Epidermal melanocyte (primary cell): ENCODE results near the gene PJA2.

ENCODE experiments used
- DNase-seq: peaks from one replicate; pipeline ENCODE4 v3.0.0; 2011; ENCODE audit warnings: low spot score; ENCODE audit not compliant: insufficient read length

The PJA2 gene

DNA sequence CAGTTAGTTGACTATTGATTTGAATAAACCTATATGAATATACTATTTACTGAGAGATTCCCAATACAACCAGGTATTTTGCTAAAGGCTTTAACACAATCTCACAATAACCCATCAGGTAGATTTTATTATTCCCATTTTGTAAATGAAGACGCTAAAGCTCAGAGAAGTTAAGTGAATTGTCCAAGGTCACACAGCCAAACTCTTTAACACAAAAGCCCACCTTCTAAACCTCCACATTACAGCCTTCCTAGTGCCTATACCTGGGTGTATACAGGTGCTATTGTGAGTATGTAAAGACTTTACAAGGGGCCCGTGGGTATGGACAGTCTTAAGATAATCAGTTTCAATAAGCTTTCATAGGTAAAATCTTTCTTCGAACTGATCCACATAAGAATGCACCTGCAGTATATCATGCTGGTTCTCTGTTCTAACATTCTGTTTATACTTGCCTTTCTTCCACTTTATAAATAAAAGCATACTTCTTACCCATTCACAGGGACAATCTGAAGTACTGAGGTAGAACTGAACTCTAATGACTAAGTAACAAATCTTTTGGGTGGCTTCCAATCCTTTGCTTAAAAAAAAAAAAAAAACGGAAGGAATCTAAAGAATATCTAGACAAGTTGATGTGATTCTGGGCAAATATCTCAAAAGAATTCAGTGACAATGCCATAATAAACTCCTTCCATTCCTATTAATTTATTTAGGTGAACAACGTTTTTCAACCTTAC lies 59.1 kb downstream of the PJA2 start:
- no peak for DNase-seq

DNA sequence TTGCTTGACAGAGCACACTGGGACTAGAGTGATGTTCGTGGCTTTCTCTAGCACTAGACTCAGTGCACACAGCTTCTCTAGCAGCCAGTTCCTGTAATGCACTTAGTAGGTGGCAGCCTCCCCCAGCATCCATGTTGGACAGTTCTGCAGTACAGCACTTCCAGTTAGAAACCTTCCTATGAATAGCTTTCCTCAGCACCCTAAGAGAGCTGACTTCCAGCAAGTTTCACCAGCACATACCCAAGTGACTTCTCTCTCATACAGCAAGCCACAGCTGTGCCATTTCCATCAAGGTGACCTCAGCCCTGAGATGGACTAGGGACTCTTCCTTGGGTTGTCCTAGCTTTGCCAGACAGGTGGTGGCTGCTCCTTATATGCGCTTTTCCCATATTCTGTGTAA lies 60.4 kb downstream of the PJA2 start:
- no peak for DNase-seq

DNA sequence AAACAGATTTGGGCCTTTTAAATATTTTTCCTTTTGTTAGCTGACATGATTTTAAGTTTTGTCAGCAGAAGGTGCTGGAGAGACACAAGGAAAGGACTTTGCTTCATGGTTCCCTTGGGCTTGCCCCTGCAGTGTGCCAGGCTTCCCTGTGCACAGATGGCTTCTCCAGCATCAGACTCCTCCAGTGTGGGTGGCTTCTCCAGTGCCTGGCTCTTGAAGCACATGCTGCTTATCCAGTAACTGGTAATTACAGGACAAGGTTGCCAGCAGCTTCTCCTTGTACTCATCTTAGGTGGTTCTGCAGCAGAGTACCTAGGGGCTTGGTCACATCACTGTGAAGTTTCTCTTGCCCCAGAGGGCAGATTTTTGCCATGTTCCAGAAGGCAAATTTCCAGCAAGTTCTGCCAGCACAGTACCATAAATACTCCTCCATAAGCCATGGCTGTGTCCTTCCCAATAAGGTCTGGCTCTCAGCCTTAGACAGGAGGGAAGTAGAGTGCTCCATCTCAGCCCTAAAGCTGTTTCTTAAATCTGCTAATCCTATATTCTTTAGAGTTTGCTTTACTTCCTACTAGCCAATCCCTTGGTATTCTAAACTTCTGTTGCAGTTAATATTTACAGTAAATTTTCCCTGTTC lies 62.4 kb downstream of the PJA2 start:
- DNase-seq, result no peak

DNA sequence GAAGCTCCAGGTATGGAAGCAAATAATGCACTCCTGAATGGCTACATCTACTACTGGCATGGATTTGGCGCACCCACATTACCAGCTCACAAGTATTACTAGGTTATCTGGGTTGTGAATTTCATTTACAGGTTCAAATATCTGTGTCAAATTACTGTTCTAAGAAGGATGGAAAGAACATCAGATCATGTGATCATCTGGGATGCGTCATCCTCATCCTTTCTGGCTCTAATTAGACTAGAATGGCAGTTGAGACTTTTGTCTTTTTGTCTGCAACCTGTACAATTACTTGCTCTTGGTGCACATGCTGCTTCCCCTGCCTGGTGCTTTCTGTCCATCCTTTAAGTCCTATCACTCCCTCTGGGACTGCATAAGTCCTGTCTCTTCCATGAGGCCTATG lies 64.1 kb downstream of the PJA2 start:
- DNase-seq, result no peak

DNA sequence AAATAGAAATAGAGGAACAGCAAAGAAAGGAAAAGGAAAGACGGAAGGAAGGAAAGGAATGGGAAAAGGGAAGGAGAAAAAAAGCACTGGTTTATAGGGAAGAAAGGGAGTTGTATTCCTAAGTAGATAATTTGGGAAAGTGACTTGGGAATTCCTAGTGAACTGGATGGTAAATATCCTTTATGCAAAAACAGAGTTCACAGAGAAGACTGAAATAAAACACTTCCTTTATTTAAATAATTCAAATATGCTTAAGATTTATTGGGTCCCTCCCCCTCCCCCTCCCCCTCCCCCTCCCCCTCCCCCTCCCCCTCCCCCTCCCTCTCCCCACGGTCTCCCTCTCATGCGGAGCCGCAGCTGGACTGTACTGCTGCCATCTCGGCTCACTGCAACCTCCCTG lies 69.4 kb downstream of the PJA2 start:
- no peak for DNase-seq

DNA sequence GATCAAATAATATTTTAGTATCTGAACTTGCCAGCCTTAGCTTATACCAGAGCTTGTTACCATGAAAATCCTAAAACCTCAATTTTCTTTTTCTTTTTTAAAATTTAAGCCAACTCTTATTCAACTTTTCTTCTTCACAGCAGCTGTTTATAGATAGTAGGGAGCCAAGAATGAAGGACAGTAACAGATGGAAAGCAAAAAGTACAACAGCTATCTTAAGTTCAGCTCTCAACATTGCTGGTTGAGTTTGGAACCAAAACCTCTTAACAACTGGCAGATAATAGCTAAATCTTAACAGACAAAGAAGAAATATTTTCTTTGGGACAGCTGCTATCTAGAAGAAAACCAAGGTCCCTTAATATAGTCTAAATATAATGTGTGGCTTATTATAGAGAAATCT lies 74.7 kb downstream of the PJA2 start:
- DNase-seq, result no peak

DNA sequence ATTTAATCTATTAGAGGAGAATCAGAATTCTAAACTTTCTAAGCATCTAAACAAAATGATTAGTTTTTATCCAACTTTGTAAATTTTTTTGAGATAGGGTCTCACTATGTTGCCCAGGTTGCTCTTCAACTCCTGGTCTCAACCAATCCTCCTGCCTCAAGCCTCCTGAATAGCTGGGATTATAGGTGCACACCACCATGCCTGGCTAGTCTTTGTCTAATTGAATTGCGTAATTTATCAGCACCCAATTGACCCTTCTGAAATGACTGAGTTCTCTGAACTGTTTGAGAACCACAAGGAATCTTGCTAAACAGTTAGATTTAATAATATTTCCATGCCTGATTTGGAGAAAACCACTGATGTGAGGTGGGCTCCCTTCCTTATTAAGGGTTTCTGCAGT lies 75.7 kb downstream of the PJA2 start:
- DNase-seq, result no peak

DNA sequence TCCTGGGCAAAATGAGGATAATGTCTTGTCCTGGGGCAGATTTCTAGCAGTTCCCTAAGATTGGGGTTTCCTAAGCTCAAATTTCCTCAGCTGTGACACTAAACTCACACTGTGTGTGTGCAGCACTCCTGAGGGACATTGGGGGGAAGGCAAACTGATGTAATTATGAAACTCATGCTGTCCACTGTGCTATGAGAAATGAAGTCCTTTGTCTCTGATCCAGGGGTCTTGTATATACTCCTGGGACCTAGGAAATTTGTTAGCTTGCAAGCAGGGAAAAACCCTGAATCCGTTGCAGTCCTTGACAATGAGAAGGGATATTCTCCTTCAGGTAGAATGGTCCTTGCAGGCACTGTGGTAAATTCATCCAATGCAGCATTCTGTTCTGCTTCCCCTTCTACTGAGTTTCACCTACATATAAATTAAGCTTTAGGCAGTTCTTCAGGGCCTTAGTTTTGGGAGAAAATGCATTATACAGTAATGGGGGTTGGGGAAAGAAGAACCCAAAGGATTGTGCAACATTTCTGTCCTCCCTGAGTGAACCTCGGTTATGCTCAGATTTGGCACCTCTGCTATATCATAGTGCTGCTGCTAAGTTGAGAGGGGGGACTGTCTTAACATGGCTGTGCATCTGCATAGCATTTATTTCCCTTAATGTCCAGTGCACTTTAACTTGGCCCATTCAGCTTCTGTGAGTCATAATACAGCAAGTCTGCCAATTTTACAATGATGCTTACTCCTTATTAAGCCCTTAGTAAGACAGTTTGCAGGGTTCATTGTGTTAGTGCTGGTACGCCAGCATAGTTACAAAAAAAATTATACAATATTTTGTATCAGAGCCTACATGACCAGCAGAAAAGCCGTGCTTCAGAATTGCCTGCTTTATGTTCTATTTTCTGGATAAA lies 80.2 kb downstream of the PJA2 start:
- DNase-seq, result no peak

DNA sequence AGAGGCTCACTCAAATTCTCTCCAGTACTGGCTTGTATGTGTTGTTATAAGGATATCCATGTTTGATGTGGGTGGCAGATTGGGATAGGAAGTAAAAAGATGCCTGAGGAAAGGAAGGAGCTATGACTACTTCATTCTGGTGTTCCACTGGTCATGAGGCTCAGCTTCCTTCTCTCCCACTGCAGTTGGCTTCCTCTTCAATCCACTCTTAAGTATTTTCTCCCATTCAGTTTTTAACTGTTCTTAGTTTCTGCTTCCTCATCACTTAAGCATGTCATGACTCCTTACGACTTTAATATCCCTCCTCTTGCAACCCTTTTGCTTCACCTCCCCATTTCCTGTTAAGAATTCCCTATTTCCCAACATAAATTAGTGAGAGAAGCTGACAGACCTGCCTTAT lies 81.1 kb downstream of the PJA2 start:
- no peak for DNase-seq

DNA sequence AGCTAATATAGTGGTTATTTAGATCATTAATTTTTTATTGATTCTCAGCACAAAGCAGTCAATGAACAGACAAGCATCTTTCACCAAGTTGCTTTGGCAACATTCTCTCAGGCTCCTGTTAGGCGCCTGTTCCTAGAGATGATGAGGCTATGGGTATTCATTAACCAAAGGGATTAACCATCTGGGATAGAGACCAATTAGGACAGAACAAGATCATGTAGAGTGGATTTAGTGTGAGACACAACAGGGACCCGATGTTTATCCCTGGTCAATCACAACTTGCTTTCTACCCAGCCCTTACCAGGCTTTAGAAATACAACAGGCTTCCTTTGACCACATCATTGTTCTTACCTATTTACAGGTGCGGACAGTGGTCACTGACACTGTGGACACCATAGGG lies 82.2 kb downstream of the PJA2 start:
- no peak for DNase-seq

DNA sequence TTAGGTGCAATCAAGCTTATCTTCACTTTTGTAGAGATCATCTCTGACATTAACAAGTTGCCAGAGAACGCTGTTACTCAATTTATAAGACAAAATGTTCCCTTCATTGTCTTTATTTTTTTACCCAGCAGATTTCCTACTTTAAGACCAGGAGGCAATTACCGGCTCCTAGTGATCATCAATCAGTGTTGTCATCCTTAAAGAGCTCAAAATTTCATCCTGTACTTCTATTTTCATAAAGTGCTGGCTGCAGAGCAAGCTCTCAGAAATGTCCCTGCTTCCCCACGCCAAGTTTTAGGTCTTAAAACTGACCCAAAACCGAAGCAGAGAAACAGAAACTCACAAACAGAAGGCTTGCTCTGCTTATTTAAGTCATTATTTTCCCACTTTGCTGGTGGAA lies 82.9 kb downstream of the PJA2 start:
- DNase-seq, result no peak

DNA sequence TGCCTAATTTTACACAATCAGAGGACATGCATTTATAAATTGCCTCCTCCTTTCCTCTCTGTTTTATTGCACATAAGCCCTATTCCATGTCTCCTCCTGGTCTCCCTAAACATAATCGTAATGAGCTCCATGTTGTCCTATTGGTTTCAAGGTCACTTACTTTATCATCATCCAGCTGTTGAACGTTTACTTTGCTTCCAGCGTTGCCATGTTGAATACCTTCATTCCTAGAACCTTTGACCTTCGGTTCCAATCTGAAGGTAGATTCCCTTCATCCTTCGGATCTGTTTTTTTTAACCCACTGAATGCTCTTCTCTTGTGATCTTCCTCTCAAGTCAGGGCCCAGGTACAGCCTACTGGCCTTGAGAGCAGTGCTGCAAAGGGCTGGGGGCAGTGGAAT lies 84.3 kb downstream of the PJA2 start:
- no peak for DNase-seq

DNA sequence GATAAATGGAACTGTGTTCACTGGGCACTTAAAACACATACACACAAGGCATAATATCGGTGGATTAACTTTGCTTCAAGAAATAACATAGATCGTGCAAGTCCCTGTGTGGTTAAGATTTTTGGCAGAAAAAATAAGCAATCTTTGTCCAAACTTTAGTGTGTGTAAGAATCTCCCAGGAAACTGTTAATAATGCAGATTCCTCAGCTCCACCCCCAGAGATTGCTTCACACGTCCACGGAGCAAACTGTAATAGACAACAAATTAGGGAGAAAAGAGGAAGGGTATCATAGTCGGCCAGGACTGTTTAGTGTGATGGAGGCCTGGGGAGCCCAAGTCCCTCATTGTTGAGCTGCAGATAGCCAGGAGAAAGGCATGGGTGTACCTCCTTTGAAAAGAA lies 84.8 kb downstream of the PJA2 start:
- DNase-seq, result no peak

DNA sequence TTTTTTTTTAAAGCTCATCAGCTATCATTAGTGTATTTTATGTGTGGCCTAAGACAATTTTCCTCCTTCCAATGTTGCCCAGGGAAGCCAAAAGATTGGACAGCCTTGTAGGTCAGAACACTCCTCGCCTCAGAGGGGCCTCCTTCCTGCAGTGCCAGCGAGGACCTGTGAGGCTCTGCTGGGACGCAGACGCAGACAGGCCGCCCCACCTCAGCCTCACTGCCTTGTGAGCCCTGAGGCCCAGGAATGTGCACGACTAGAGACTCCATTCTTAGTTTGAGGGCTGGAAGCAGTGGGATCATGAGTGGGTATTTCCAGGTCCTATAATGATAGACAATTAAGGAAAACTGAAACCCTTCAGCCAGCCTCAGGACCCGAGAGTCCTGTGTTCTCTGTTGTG lies 85.4 kb downstream of the PJA2 start:
- no peak for DNase-seq

DNA sequence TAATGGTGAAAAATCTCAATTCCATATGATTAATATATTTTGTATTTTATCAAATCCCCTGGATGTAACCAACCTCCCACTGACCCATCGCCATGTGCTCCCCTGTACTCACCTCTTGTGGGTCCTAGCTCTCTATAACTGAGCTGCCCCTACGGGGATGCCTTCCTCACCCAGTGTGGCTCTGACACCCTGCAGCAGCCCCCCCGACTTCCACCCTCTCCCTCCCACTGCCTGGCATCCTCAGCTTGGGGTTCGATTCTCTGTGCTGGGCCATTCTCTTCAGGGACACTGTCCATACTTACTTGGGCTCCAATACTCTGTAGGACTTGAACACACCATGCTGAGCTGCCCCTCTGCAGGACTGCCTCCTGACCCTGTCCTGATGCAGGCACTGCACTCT lies 87.1 kb downstream of the PJA2 start:
- no peak for DNase-seq

DNA sequence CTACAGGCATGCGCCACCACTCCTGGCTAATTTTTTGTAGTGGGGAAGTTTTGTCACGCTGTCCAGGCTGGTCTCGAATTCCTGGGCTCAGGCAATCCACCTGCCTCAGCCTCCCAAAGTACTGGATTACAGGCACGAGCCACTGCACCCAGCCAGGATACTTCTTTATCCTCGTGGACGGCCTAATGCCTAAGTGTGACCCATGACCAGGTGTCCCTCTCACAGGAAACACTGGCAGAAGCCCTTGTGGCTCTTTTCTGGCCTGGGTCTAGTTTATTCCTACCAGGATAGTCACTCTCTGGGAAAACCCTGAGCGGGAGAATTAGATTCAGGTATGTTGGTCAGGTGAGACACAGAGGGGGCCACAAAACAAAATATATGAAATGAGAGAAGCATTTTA lies 90.4 kb downstream of the PJA2 start:
- no peak for DNase-seq

DNA sequence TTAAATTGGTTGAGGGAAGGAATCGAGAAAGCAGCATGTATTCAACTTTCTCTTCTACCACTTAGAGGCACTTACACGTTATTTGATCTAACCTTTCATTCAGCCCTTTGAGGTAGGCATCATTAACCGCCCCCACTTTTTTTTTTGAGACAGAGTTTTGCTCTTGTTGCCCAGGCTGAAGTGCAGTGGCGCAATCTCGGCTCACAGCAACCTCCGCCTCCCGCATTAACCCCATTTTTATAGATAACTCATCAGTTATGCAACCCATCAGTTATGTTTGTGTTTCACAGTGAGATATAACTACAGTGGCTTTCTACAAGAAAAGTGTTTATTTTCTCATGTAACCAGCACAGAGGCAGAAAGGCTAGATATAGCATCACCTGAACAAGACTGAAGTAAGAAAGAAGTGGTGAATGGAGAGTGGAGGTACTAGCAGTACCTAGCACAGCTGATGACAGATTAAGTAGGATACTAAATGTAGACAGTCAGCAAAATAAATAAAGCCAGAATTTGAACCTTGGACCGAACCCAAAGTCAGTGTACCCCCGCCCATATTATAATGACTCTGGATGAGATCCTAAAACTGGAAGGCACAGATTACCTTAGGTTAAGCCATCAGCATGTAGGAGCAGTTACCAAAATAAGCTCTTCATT lies 91.2 kb downstream of the PJA2 start:
- DNase-seq, result no peak

DNA sequence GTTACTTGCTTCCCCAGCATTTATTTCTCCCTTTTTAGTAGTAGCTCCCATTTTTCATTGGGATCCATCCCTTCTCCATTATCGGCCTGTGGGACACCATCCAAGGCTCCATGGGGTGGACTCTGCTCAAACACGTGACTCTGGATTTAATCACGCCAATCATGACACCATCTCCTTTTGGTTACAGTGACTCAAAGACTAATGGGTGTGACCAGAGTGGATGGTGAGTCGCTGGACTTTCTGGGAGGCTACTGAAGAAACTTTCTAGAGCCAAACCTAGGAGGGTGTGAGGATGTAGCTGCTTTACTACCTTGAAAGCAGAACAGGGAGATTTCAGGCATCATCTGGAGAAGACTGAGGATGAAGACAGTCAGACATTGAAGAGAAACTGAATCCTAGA lies 93.1 kb downstream of the PJA2 start:
- DNase-seq, result no peak

DNA sequence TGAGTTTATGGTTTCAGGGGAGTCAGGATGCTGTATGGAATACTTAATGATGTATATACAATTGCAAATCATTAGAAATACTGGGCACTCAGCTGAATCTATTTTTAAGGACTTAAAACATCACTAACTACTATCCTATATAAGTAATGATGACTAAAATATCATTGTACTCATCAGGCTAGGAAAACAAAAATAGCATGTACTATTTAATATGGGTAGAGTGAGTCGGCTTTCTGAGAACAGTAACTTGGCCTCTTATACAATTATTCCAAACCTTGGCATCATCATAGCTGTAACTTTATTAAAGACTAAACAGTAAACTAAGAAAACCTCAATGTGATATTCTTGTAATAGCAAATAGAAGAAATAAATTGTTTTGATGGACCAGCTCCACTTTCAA lies 94.5 kb downstream of the PJA2 start:
- DNase-seq, result no peak

DNA sequence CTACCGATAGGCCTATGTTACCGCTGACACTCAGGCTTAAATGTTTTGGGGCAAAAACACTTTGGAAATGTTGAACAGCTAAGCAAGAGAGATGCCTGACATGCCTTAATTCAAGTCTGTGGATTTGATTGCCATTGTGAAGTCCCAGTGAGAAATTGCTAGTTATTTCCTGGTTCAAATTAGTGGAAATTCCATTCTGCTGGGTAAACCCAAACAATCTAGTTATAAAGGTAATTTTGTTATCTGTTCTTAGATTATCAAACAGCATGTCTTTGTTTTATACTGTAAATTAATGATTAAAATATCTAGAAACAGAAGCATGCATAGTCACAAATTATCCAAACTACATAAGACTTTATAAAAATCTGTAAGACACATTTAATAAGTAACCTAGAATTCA lies 96.6 kb downstream of the PJA2 start:
- no peak for DNase-seq

DNA sequence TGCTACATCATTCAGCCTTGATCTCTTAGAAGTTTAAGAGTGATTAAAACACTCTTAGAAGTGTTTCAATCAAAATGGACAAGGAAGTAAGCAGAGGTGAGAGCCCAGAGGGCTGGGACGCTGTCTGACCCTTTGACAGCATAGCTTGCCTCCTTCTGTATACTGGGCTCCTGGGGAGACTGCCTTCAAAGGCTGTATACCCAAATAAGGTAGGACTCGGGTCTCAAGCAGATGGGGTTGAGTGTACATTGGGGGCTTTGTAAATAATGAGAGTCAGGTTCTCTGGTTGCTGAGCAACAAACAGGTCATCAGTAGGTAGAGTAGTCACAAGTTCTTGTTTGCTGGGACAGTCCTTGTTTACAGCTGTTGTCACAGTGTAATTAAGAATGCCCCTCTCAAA lies 97.1 kb downstream of the PJA2 start:
- DNase-seq, result no peak

DNA sequence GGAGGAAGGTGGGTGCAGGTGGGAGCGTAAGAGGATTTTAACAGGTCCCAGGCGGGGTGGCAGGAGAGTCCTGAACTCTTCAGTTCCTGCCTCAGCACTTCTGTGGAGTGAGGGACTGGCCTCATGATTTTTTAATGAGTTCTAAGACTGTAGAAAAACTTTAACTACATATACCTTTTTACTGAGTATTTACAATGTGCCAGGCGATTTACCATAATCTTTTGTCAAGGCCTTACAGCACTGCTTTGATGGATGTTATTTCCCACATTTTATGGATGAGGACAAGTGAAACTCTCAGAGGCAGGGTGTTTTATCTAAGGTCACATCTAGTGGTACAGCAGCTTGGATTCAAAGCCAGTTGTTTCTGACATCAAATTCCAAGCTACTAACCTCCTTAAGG lies 99.5 kb downstream of the PJA2 start:
- no peak for DNase-seq
